T47D (cell line): ENCODE results near the gene SPATA3.

Experiments used
- DNase-seq, 2 experiments: peaks; one replicate each; pipeline versions ENCODE4 v3.0.0 to v3.0.0-alpha.2; 2011 to 2012; ENCODE audit warnings: low read depth in 1 of 2, low spot score in 1 of 2
- JUND ChIP-seq: IDR thresholded peaks from 2 replicates; pipeline ENCODE4 v1.6.1; 2012; ENCODE audit warnings: low read depth
- in situ Hi-C: cut with HindIII; loops from 2 replicates; pipeline ENCODE4 v1.10.0; 2016; ENCODE audit warnings: low sequenced_read_pairs, low pct_unique_long_range_greater_than_20kb

The SPATA3 gene

DNA sequence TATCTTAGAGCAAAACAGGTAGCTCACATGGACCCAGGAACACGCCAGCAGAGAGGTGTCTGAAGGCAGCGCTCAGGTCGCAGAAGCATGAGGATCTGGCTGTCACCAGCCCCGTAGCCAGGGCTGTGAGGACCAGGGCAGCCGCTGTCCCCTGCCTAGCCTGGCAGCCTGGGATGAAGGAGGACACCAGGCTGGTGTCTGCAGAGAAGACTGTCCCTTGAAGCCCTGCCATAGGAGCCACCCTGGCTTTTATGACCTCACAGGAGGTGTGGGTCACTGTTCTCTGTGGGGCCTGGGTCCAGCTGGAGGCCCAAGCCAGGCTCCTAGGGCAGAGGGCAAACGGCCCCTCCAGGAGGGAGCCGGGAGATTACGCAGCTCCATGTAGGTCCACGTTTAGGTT is at the start of gene SPATA3:
Gene SPATA3, plus strand, starts transcription at position 301 of the 400 bp plus-strand sequence. CDS start 113 bp downstream, outside the sequence.
- TF ChIP-seq JUND, result no peak
- in situ Hi-C loops, result no loop called here
- DNase-seq, result no peak

DNA sequence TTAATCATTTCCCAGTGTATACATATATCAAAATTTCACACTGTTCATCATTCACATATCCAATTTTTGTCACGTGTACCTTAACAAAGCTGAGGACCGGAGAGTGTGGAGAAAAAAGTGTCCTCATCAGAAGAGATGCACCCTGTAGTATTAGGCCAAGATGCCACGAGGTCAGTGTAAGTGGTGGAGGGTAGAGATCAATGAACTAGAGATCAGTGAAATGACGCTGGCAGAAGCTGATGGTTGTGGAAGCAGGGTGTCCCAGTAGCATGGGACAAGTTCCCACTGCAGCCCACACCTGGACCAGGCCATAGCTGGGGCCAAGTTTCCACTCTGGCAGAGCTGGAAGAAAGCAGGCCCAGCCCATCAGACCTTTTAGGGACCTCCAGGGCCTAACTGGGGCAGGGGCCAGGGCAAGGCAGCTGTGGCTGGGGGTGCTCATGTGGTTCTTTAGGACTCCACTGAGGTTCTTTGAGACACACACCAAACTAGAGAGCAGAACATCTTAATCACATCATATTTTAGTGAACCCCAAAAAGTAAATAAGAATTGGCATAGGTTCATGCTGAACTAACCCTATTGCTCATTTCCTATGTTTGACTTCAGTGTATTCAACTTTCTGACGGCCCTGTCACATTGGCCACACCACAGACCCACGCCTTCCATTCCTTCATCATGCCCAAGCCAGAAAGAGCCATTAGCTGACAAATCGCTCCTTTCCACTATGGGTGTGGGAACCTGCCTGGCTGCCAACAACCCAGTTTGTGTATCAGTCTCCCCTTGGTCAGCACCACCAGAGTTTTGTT is 49.3 kb upstream of the SPATA3 start:
- DNase-seq, result no peak
- TF ChIP-seq JUND, result no peak
- in situ Hi-C loops, result no loop called here

DNA sequence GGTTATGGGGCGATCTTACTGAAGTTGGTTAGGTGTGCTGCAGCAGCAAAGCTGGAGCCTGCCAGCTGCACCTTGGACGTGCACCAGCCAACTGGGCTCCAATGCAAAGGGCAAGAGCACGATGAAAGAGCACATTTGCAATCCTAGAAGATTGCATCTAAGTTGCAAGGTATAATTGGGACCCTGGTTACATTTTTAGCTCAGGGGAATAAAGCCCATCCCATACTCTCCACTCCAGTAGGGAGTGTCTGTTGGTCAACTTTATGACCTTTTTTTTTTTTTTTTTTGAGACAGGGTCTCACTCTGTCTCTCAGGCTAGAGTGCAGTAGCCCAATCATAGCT is 48.7 kb upstream of the SPATA3 start:
- in situ Hi-C loops, result no loop called here
- no peak for TF ChIP-seq JUND
- no peak for DNase-seq

DNA sequence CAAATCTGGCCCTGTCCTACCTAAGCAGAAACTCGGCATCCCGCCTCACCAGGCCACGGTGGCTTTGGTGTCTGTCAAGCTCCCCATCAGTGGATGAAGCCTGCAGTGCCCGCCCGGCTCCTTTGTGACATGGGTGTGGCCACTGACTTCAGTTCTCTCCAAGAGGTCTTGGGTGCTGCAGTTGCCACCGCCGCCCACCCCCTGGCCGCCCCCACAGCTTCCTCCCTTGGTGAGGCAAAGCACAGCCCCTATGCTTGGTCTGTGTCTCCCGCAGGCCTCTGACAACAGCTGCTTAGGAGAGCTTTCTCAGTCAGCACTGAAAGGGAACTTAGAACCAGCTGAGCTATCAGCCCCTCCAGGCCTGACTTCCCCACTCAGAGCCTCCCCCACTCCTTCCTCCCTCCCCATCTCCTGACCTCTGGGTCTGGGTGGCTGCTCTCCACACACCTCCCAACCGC is 48.0 kb upstream of the SPATA3 start:
- TF ChIP-seq JUND, result no peak
- in situ Hi-C loops, result no loop called here
- DNase-seq, result no peak

DNA sequence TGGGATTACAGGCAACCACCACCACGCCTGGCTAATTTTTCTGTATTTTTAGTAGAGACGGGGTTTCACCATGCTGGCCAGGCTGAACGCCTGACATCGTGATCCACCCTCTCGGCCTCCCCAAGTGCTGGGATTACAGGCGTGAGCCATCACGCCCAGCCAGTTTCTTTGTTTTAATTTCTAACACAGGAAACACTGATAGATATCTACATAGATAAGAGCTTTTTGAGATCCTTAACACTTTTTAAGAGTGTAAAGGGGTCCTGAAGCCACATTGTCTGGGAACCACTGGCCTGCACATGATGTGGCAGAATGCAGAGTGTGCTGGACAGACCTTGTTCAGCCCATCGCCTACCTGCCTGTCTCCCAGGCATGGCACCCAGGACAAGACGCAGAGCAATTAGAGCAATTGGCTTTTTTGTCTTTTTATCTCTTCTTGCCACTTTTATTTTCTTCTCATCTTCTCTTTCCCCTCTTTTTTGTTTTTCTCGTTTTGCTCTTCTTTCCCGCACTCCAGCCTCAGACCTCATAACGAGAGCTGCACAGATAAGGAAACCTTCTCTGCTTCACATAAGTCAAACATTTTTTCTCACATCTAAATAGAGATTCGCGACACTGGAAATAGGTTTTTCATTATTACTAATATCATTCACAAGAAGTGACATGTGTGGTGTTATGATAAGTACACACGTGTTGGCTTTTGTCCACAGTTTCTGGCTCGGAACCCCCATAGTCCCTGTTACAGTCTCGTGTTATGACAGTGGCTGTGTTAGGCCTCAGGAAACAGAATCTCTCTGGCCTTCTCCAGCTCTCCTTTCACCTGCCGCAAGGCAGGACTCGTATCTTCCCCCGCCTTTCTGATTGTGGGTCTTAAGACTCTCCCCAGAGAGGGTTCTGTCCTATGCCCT is 45.7 kb upstream of the SPATA3 start:
- TF ChIP-seq JUND, result no peak
- in situ Hi-C loops, result no loop called here
- DNase-seq, result no peak

DNA sequence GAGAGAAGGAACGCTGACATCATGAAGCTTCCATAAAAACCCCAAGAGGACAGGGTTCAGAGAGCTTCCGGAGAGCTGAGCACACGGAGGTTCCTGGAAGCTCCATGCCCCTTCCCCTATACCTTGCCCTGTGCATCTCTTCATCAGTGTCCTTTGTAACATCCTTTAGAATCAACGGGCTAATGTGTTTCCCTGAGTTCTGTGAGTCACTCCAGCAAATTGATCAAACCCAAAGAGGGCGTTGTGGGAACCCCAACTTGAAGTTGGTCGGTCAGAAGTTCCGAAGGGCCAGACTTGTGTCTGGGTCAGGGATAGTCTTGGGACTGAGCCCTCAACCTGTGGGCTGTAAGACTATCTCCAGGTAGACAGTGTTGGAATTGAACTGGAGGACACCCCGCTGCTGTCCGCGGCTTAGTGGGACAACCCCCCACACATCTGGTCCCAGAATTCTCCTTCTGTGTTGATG is 45.0 kb upstream of the SPATA3 start:
- in situ Hi-C loops, result no loop called here
- no peak for DNase-seq
- no peak for TF ChIP-seq JUND

DNA sequence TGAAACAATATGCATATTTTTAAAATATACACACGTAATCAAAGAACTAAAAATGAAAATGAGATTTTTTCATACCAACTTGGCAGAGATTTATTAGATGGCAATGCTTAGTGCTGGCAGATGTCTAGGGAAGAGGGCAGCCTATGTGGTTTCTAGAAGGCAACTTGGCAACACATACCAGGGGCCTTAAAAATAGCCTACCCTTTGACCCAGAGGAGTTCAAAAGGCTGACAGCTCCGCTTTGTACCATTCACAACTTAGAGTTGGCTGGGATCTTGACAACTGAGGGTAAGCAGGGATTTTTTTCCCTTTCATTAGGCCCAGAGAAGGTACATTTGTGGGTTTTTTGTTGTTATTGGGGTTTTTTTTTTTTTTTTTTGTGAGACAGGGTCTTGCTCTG is 44.5 kb upstream of the SPATA3 start:
- TF ChIP-seq JUND, result no peak
- in situ Hi-C loops, result no loop called here
- DNase-seq, result no peak

DNA sequence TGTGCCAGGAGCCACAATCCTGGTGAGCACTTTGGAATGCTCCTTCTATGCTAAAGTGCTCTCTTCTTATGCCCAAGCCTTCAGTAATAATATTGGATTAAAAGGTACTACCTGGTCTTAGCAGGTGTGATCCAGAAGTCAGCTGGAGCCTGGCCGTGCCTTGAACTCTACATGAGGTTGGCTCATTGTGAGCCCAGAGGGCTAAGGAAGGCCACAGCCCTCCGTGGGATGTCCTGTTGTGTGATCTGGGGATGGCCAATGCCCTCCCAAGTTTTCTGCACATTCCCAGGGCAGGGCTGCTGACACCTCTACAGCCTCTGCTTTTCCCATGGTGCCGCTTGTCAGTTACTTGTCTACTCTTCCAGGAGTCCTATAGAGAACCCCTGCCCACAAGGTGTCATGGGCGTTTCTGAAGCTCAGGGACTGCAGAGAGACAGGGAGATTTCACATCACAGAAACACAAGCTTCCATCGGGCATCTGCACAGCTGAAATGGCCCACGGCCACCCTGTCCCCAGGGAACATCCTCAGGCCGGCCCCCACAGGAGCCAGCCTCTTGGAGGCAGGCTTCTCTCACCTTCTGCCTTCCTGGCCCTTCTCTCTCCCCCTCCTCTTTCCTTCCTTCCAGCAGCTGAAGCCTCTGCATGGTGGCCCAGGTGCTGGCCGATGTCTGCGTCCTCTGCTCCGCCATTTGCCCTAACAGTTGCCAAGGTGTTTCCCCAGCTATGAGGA is 43.5 kb upstream of the SPATA3 start:
- DNase-seq, result no peak
- in situ Hi-C loops, result no loop called here

DNA sequence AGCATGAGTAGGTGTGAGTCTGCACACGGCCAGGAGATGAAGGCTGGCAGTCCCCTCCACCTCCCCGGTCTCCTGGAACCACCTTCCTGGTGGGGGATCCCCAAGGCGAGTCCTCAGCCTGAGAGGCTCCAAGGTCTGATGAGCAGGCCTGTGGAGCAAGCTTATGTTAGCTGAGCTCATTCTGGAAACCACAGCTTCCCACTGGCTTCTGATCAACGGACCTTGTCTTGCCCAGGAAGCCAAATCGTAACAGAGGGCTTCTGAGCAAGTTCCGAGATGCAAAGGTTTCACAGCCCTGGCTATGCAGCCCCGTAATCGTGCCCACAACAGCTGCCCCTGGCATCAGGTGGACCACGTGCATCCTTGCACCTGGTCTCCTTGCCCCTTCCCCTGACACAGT is 42.1 kb upstream of the SPATA3 start:
- no peak for TF ChIP-seq JUND
- no peak for DNase-seq
- in situ Hi-C loops, result no loop called here

More for the DNA sequence above, 43.5 kb upstream of the SPATA3 start:
- no peak for TF ChIP-seq JUND

DNA sequence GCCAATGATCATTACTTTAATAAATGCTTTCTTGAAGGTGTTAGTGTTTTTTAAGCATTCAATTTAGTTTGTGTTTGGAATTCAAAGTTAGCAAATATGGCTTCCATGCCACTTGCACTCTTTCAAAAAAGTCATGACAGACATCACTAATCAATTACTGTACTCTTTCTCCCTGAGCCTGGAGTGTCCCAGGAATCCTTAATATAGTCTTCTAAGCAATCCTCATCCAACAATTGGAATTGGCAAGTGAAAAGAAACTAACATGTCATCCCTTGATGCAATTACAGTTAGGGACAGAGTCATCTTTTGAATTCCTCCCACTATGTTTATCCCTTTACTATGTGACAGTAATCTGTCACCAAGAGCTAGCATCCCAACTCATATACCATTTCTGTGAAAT is 41.2 kb upstream of the SPATA3 start:
- no peak for DNase-seq
- in situ Hi-C loops, result no loop called here
- TF ChIP-seq JUND, result no peak

DNA sequence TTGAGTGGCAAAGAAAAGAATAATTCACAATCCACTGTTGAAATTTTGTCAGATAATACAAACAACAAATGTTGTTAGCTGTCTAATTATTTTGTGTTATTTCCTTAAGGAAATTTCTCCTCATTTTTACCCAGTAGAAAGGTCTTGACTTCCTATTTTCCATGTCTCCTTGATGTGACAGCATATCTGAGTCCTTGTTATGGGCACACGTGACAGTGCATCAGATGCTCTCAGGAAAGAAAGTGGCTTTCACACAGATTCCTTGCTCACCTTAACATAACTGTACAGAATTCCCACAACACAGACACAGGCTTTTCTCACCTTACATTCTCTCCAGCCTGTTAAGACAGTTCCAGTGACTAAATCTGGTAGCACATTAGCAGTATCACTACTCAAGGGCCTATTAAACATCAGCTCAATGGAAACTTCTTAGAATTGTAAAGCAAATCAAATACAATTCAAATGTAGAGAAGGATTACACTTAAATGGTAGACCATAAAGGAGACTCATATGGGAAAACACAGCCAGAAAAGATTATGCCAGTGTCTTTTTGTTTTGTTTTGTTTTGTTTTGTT is 40.7 kb upstream of the SPATA3 start:
- DNase-seq, result no peak
- TF ChIP-seq JUND, result no peak
- in situ Hi-C loops, result no loop called here

DNA sequence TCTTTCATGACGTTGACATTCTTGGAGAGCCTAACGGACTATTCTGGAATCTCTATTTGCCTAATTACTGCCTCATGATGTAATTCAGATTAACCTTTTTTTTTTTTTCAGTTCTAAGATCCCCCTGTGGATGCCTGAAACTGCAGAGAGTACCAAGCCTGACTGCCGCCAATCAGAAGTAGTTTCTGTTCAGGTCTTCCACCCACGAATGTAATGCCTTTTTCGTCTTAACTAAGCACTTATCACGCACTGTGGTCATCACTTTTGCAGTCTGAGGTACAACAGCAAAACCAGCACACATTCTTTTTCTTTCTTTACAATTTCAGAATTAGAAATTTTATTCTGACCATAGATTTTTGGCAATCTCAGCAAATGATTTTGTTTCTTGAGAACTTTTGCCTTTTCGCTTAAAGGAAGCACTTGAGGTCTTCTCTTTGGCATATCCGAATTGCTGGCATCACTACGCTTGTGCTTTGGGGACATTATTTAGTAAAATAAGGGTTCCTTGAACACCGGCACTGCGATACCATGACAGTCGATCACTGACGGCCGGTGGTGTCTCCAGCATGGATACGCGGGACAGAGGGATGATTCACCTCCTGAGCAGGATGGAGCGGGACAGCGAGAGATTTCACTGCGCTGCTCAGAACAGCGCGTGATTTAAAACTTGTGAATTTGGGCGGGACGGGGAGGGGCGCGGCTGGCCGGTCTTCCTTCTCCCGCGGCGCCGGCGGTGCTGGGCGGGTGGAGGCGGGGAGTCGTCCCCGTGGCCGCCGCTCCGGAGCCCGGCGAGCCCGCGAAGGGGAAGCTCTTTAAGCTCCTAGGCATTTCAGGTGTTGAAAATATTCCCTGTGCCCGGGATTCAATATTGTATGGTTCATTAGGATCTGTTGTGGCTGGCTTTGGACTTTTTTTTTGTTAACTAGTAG is 38.8 kb upstream of the SPATA3 start:
- in situ Hi-C loops, result no loop called here
- DNase-seq, result peak; percentile 35 to 74
- TF ChIP-seq JUND, result no peak
